ENCODE data around the gene KRT33B. TPM values are rescaled to one million over a fixed set of nuclear protein-coding genes. Genes with fewer than 3 reads are reported as not detected.
"Not testable (repeated sequence)": the region's sequence is repeated elsewhere in the genome, so short reads cannot be mapped to it uniquely, and the experiment has no call there.

Gene KRT33B
- total RNA-seq, 1 donor from 2014 or later, result not detected

- Mint-ChIP-seq H3K9me3 (ENCODE audit: low read depth) (no peaks in the 10 kb centered on the region), H3K4me3 (ENCODE audit: low read depth) (no peak within 1 kb of the TSS), H3K27me3 (peaks cover 10% of the 10 kb centered on the region), H3K4me1 (ENCODE audit: low read depth) (no peaks in the 10 kb centered on the region), H3K27ac (no peak within 1 kb of the TSS), H3K36me3 (ENCODE audit: insufficient read depth) (no peaks in the 10 kb centered on the region)
- DNase-seq (ENCODE audit: low spot score, unreplicated experiment), result no peak
- no peak for TF ChIP-seq CTCF (IDR thresholded peaks at IDR 0.05; ENCODE audit: unreplicated experiment)
Observed at GRCh38 chr17:41396996-41397660, 27.5 kb upstream of the KRT33B start, which contains the start of gene KRT31. Gene KRT31 (minus strand): TSS chr17:41397608. CDS start chr17:41397539, 69 bp downstream.

GRCh38 chr17:41396340-41396739 is 26.7 kb upstream of the KRT33B start:
- no peaks in the 10 kb centered on the region for H3K9me3 Mint-ChIP-seq (ENCODE audit: low read depth)
- H3K4me1 Mint-ChIP-seq (ENCODE audit: low read depth), result no peaks in the 10 kb centered on the region
- H3K4me3 Mint-ChIP-seq (ENCODE audit: low read depth), result no peak overlapping the region
- no peaks in the 10 kb centered on the region for H3K36me3 Mint-ChIP-seq (ENCODE audit: insufficient read depth)
- no peak for TF ChIP-seq CTCF (IDR thresholded peaks at IDR 0.05; ENCODE audit: unreplicated experiment)
- DNase-seq (ENCODE audit: low spot score, unreplicated experiment), result no peak
- H3K27me3 Mint-ChIP-seq, result peaks cover 9% of the 10 kb centered on the region
- no peak overlapping the region for H3K27ac Mint-ChIP-seq

- no peaks in the 10 kb centered on the region for H3K9me3 Mint-ChIP-seq (ENCODE audit: low read depth)
- H3K27ac Mint-ChIP-seq, result no peak overlapping the region
- H3K36me3 Mint-ChIP-seq (ENCODE audit: insufficient read depth), result no peaks in the 10 kb centered on the region
- H3K4me3 Mint-ChIP-seq (ENCODE audit: low read depth), result no peak overlapping the region
- DNase-seq (ENCODE audit: low spot score, unreplicated experiment), result no peak
- no peaks in the 10 kb centered on the region for H3K4me1 Mint-ChIP-seq (ENCODE audit: low read depth)
- peaks cover 9% of the 10 kb centered on the region for H3K27me3 Mint-ChIP-seq
- TF ChIP-seq CTCF (IDR thresholded peaks at IDR 0.05; ENCODE audit: unreplicated experiment), result no peak
Observed at GRCh38 chr17:41395611-41396010, 26.0 kb upstream of the KRT33B start.

- H3K27me3 Mint-ChIP-seq; H3K27ac Mint-ChIP-seq; H3K9me3 Mint-ChIP-seq (ENCODE audit: low read depth); DNase-seq (ENCODE audit: low spot score, unreplicated experiment); H3K4me3 Mint-ChIP-seq (ENCODE audit: low read depth); H3K4me1 Mint-ChIP-seq (ENCODE audit: low read depth); H3K36me3 Mint-ChIP-seq (ENCODE audit: insufficient read depth): not testable (repeated sequence)
Observed at GRCh38 chr17:41395044-41395443, 25.4 kb upstream of the KRT33B start.

- no peak for TF ChIP-seq CTCF (IDR thresholded peaks at IDR 0.05; ENCODE audit: unreplicated experiment)
Observed at GRCh38 chr17:41394254-41394996, 24.8 kb upstream of the KRT33B start.

More at GRCh38 chr17:41394254-41394996, 24.8 kb upstream of the KRT33B start:
- no peak for DNase-seq (ENCODE audit: low spot score, unreplicated experiment)
- H3K4me1 Mint-ChIP-seq (ENCODE audit: low read depth), result peaks cover 1% of the 10 kb centered on the region
- H3K27ac Mint-ChIP-seq, result no peak overlapping the region
- peaks cover 6% of the 10 kb centered on the region for H3K27me3 Mint-ChIP-seq
- no peak overlapping the region for H3K4me3 Mint-ChIP-seq (ENCODE audit: low read depth)
- no peaks in the 10 kb centered on the region for H3K9me3 Mint-ChIP-seq (ENCODE audit: low read depth)
- H3K36me3 Mint-ChIP-seq (ENCODE audit: insufficient read depth), result no peaks in the 10 kb centered on the region
